HG03571 (cell line): Measurements from ENCODE around the gene CDC123.
"Not testable (repeated sequence)": the region's sequence is repeated elsewhere in the genome, so short reads cannot be mapped to it uniquely, and the experiment has no call there.

Source experiments
- ATAC-seq: cut with Tn5 transposase; IDR thresholded peaks from one replicate; pipeline ENCODE4 v1.9.1; 2021; ENCODE audit not compliant: unreplicated experiment

CDC123 gene

DNA sequence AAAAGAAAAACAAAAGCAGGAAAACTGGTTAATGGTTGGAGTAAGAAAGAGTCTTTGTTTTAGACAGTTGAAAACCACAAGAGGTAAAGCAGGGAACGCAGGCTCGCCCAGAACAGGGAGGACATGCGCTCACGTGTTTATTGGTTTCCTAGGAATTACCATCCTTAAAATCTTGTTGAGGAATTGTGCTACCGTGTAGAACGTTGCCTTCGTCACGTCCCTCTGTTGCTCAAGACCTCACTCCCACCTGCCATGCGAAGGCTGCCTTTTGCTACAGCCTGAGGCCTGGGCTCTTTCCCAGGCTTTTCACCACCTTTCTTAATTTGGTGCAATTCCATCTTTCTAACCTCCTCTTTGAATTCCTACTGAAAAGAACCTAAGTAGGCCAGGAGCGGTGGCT lies 91.8 kb downstream of the CDC123 start:
- ATAC-seq: no peak

- ATAC-seq: not testable (repeated sequence)
These were observed 101.8 kb downstream of the CDC123 start for GRCh38 chr10:12297784-12298183.

- no peak for ATAC-seq
These were observed 103.4 kb downstream of the CDC123 start for GRCh38 chr10:12299222-12299965.
